Stomach (tissue), 4 donors: ENCODE results near the gene PYHIN1.

Experiments used
- EP300 ChIP-seq: sonication (generic); formaldehyde crosslinking; IDR thresholded peaks from one replicate; pipeline ENCODE4 v1.6.1; 2017; ENCODE audit warnings: antibody characterized with exemption
- POLR2A ChIP-seq, 4 donors: fragments of 450-650 bp; IDR thresholded peaks; one replicate each; pipeline ENCODE4 v1.6.1; 2016; ENCODE audit warnings: antibody characterized with exemption in 4 of 4, control low read depth in 2 of 4, mild to moderate bottlenecking in 1 of 4, moderate library complexity in 1 of 4
- POLR2AphosphoS5 ChIP-seq, 3 donors: sonication (generic); formaldehyde crosslinking; IDR thresholded peaks; one replicate each; pipeline ENCODE4 v1.6.1; 2016; ENCODE audit warnings: antibody characterized with exemption in 3 of 3
- TF ChIP-seq, protein P1 (sequence below), 7 experiments: fragments of 450-650 bp in 4 of 7; fragments of 200-600 bp in 3 of 7; sonication (generic) in 3 of 7; IDR thresholded peaks; one replicate each; pipeline ENCODE4 v1.5.1; 2016 to 2019; ENCODE audit warnings: antibody characterized with exemption in 7 of 7, control low read depth in 2 of 7, mild to moderate bottlenecking in 1 of 7

DNA sequence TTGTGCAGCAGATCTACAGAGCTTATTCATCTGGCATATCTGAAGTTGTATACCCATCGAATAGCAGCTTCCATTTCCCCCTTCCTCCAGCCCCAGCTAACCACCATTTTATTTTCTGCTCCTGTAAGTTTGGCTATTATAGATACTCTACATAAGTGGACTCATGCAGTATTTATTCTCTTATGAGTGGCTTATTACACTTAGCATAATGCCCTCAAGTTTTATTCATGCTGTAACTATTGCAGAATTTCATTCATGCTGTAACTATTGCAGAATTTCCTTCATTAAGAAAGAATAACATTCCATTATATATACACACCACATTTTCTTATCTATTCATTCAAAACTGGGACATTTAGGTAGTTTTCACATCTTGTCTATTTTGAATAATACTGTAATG is 47.9 kb downstream of the PYHIN1 start:
- TF ChIP-seq POLR2AphosphoS5 (IDR thresholded peaks at IDR 0.05) (no peak), POLR2A (IDR thresholded peaks at IDR 0.05) (no peak), EP300 (no peak)
- TF ChIP-seq, protein P1, sequence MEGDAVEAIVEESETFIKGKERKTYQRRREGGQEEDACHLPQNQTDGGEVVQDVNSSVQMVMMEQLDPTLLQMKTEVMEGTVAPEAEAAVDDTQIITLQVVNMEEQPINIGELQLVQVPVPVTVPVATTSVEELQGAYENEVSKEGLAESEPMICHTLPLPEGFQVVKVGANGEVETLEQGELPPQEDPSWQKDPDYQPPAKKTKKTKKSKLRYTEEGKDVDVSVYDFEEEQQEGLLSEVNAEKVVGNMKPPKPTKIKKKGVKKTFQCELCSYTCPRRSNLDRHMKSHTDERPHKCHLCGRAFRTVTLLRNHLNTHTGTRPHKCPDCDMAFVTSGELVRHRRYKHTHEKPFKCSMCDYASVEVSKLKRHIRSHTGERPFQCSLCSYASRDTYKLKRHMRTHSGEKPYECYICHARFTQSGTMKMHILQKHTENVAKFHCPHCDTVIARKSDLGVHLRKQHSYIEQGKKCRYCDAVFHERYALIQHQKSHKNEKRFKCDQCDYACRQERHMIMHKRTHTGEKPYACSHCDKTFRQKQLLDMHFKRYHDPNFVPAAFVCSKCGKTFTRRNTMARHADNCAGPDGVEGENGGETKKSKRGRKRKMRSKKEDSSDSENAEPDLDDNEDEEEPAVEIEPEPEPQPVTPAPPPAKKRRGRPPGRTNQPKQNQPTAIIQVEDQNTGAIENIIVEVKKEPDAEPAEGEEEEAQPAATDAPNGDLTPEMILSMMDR (IDR thresholded peaks at IDR 0.05), result no peak
